ENCODE measurements around the gene ISCA1.
"Not testable (repeated sequence)": the region's sequence is repeated elsewhere in the genome, so short reads cannot be mapped to it uniquely, and the experiment has no call there.

The ISCA1 gene

DNA sequence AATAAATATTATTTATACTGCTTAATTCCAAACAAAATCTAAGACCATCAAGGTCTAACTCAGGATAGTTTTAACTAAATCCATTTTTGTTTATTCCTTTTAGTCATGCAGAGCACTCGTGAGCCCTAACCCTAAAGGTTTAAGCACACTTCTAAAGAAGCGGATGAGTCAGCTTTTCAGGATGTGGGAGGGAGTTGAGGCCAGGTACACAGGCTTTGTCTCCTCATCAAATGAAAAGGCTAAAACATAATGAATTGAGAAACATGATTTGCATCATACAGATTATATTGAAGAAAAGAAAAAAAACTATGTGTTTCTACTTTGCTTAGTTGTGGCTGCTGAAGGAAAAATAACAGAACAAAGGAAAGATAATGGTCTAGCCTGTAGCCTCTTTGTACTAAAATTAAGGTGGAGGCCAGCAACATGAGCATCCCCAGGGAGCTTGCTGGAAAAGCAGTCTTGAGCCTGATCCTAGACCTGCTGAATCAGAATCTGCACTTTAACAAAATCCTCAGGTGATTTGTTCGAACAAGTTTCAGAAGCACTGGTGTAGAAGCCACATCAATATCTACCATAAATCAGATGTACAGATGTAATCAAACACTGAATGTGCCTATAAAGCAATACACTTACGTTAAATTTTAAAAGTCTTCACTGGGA is 21.1 kb upstream of the ISCA1 start:
- DNase-seq (ENCODE audit: low spot score): no peak
- H3K27me3 ChIP-seq (ENCODE audit: insufficient read depth, poor library complexity, severe bottlenecking): no peaks in the 10 kb centered on the region
- H3K4me3 ChIP-seq (ENCODE audit: severe bottlenecking): no peak overlapping the region
- H3K4me1 ChIP-seq (ENCODE audit: insufficient read depth, poor library complexity, severe bottlenecking): peaks cover 12% of the 10 kb centered on the region
- peak; percentile 89 for ATAC-seq (ENCODE audit: low read depth)
- no peaks in the 10 kb centered on the region for H3K9me3 ChIP-seq (ENCODE audit: severe bottlenecking)
- TF ChIP-seq, protein P1, sequence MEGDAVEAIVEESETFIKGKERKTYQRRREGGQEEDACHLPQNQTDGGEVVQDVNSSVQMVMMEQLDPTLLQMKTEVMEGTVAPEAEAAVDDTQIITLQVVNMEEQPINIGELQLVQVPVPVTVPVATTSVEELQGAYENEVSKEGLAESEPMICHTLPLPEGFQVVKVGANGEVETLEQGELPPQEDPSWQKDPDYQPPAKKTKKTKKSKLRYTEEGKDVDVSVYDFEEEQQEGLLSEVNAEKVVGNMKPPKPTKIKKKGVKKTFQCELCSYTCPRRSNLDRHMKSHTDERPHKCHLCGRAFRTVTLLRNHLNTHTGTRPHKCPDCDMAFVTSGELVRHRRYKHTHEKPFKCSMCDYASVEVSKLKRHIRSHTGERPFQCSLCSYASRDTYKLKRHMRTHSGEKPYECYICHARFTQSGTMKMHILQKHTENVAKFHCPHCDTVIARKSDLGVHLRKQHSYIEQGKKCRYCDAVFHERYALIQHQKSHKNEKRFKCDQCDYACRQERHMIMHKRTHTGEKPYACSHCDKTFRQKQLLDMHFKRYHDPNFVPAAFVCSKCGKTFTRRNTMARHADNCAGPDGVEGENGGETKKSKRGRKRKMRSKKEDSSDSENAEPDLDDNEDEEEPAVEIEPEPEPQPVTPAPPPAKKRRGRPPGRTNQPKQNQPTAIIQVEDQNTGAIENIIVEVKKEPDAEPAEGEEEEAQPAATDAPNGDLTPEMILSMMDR (IDR thresholded peaks at IDR 0.05; ENCODE audit: poor library complexity, severe bottlenecking): no peak
- H3K27ac ChIP-seq (ENCODE audit: poor library complexity, severe bottlenecking): peak overlapping the region; percentile 1
- H3K36me3 ChIP-seq (ENCODE audit: low read depth): peaks cover 100% of the 10 kb centered on the region

DNA sequence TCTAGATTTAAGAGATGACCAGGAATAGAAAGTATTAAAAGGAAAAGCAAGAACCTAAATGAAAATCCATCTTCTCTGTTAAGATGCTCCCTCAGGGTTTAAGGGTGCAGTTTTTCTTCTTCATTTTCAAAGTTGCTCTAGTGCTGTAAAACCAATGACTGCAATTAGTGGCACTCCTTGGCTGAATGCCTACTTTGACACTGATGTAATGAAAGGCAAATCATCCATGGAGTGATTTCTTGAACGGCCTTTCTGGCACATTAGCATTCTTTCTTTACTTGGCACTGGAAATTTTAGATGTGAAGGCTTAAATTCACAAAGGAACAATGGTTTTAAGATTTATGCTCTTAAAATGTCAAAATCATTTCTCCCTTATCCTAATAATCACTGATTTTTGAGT is 19.3 kb upstream of the ISCA1 start:
- H3K4me3 ChIP-seq (ENCODE audit: severe bottlenecking): no peak overlapping the region
- TF ChIP-seq, protein P1 (IDR thresholded peaks at IDR 0.05; ENCODE audit: poor library complexity, severe bottlenecking): no peak
- no peak for DNase-seq (ENCODE audit: low spot score)
- H3K9me3 ChIP-seq (ENCODE audit: severe bottlenecking): no peaks in the 10 kb centered on the region
- H3K27ac ChIP-seq (ENCODE audit: poor library complexity, severe bottlenecking): no peak overlapping the region
- peaks cover 97% of the 10 kb centered on the region for H3K36me3 ChIP-seq (ENCODE audit: low read depth)
- no peak for ATAC-seq (ENCODE audit: low read depth)
- peaks cover 12% of the 10 kb centered on the region for H3K4me1 ChIP-seq (ENCODE audit: insufficient read depth, poor library complexity, severe bottlenecking)
- no peaks in the 10 kb centered on the region for H3K27me3 ChIP-seq (ENCODE audit: insufficient read depth, poor library complexity, severe bottlenecking)

DNA sequence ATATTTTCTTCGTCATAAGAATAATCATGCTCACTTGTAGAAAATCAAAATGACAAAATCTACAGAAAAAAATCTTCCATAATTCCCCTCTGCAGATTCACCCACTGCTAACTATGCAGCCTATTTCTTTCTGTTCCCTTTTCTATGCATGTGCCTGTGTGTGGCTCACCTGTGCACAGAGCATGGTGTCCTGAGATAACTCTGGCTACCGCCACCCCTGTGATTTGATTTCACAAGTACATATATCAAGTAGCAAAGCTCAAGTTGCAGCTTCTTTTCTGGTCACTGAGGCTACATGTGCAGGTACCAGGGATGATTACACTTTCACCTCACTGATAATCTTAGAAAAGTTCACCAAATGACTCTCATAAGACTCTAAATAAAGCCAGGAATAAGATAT is 18.4 kb upstream of the ISCA1 start:
- no peaks in the 10 kb centered on the region for H3K9me3 ChIP-seq (ENCODE audit: severe bottlenecking)
- ATAC-seq (ENCODE audit: low read depth) (no peak), DNase-seq (ENCODE audit: low spot score) (no peak)
- H3K27ac ChIP-seq (ENCODE audit: poor library complexity, severe bottlenecking): no peak overlapping the region
- peaks cover 12% of the 10 kb centered on the region for H3K4me1 ChIP-seq (ENCODE audit: insufficient read depth, poor library complexity, severe bottlenecking)
- no peak overlapping the region for H3K4me3 ChIP-seq (ENCODE audit: severe bottlenecking)
- peaks cover 97% of the 10 kb centered on the region for H3K36me3 ChIP-seq (ENCODE audit: low read depth)
- no peaks in the 10 kb centered on the region for H3K27me3 ChIP-seq (ENCODE audit: insufficient read depth, poor library complexity, severe bottlenecking)
- TF ChIP-seq, protein P1 (IDR thresholded peaks at IDR 0.05; ENCODE audit: poor library complexity, severe bottlenecking): no peak

DNA sequence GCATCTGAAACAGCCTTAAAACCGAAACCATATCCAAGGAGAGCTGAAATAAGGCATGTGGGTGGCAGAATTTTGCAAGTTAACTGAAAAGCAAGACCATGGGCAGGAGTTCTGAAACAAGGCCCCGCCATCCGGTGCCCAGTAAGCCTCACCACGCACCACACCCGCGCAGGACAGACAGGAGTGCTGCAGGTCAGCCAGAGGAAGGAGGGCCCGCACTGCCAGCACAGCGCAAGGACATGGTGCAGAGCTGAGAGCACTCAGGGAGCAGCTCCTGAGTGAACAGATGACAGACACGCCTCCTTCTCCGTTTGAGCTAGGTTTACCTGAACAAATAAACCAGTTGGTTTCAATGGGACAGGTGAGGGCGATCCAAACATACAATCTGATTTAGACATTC is 16.5 kb upstream of the ISCA1 start:
- TF ChIP-seq, protein P1 (IDR thresholded peaks at IDR 0.05; ENCODE audit: poor library complexity, severe bottlenecking): no peak
- H3K27ac ChIP-seq (ENCODE audit: poor library complexity, severe bottlenecking): no peak overlapping the region
- H3K36me3 ChIP-seq (ENCODE audit: low read depth): peaks cover 94% of the 10 kb centered on the region
- no peak for DNase-seq (ENCODE audit: low spot score)
- H3K9me3 ChIP-seq (ENCODE audit: severe bottlenecking): no peaks in the 10 kb centered on the region
- H3K4me1 ChIP-seq (ENCODE audit: insufficient read depth, poor library complexity, severe bottlenecking): peaks cover 9% of the 10 kb centered on the region
- no peak overlapping the region for H3K4me3 ChIP-seq (ENCODE audit: severe bottlenecking)
- H3K27me3 ChIP-seq (ENCODE audit: insufficient read depth, poor library complexity, severe bottlenecking): no peaks in the 10 kb centered on the region
- ATAC-seq (ENCODE audit: low read depth): no peak

DNA sequence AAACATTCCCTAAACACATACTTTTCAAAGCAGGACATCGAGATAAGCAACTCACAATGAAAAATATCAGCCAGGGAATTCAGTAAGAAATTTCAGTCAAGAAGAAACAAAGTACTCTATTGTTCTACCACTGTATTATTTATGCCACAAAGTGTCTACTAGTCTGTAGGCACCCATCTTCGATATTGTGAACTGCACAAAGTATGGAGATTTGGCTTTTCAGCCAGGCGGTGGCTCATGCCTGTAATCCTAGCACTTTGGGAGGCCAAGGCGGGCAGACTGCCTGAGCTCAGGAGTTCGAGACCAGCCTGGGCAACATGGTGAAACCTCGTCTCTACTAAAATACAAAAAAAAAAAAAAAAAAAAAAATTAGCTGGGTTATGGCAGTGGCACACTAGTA is 8.0 kb upstream of the ISCA1 start:
- not testable (repeated sequence) for H3K9me3 ChIP-seq (ENCODE audit: severe bottlenecking); H3K27ac ChIP-seq (ENCODE audit: poor library complexity, severe bottlenecking); ATAC-seq (ENCODE audit: low read depth); H3K4me3 ChIP-seq (ENCODE audit: severe bottlenecking); DNase-seq (ENCODE audit: low spot score); H3K27me3 ChIP-seq (ENCODE audit: insufficient read depth, poor library complexity, severe bottlenecking); H3K4me1 ChIP-seq (ENCODE audit: insufficient read depth, poor library complexity, severe bottlenecking)
- H3K36me3 ChIP-seq (ENCODE audit: low read depth): peaks cover 26% of the 10 kb centered on the region

Data from RWPE2 (cell line).